Prostate gland (tissue), 2 donors: ENCODE measurements around the gene UGGT1. TPM values are rescaled to one million over a fixed set of nuclear protein-coding genes. Genes with fewer than 3 reads are reported as not detected.
A peak's percentile ranks its signal among the peaks of the same experiment; 100 is the strongest.

Experiments
- DNase-seq: peaks from one replicate; pipeline ENCODE4 v3.0.0-alpha.2; 2019; ENCODE audit warnings: low spot score
- H3K27ac ChIP-seq, 2 donors: fragments of 200-600 bp; sonication (generic); 2 replicates each; pipeline ENCODE4 v1.5.1; 2017 to 2019
- H3K27me3 ChIP-seq: fragments of 200-600 bp; sonication (generic); replicated peaks from 2 replicates; pipeline ENCODE4 v1.5.1; 2019; ENCODE audit not compliant: insufficient read depth
- H3K36me3 ChIP-seq, 2 donors: fragments of 200-600 bp; sonication (generic); 1 replicate in 1 of 2; 2 replicates in 1 of 2; pipeline versions ENCODE4 v1.5.1 to v1.8.1; 2017 to 2019
- H3K4me1 ChIP-seq: fragments of 200-600 bp; sonication (generic); replicated peaks from 2 replicates; pipeline ENCODE4 v1.5.1; 2019
- H3K4me3 ChIP-seq, 2 donors: fragments of 200-600 bp; sonication (generic); 2 replicates each; pipeline ENCODE4 v1.5.1; 2017 to 2019
- H3K9me3 ChIP-seq: fragments of 200-600 bp; sonication (generic); 2 replicates; pipeline ENCODE4 v1.5.1; 2017
- CTCF ChIP-seq, 4 experiments: fragments of 200-600 bp in 2 of 4; fragments of 450-650 bp in 2 of 4; sonication (generic) in 2 of 4; IDR thresholded peaks; 1 replicate in 3 of 4; 2 replicates in 1 of 4; pipeline ENCODE4 v1.5.1; 2016 to 2019; ENCODE audit warnings: antibody characterized with exemption in 4 of 4, mild to moderate bottlenecking in 2 of 4, moderate library complexity in 2 of 4
- POLR2A ChIP-seq: fragments of 450-650 bp; IDR thresholded peaks from one replicate; pipeline ENCODE4 v1.6.1; 2016; ENCODE audit warnings: antibody characterized with exemption, mild to moderate bottlenecking
- POLR2AphosphoS5 ChIP-seq: sonication (generic); formaldehyde crosslinking; IDR thresholded peaks from one replicate; pipeline ENCODE4 v1.6.1; 2017; ENCODE audit warnings: antibody characterized with exemption
- whole genome bisulfite sequencing: methylation state at CpG from one replicate; pipeline ENCODE4 v1.1.5; 2018; 5-methylcytosine and 5-hydroxymethylcytosine counted together
- intact Hi-C: fragments of 100-400 bp; cut with DNase I; formaldehyde crosslinking; loops from one replicate; pipeline ENCODE4 v1.14.2; 2022
- total RNA-seq, 2 donors: library from RNA; depleted of rRNA; stranded (reverse); fragments of >200 nt; gene quantifications; one replicate each; pipeline ENCODE4 v1.1.0, GENCODE V29; 2016

Gene UGGT1
- total RNA-seq, 2 donors from 2014 or later = 34.7 to 45.2 TPM

- Histone ChIP-seq H3K36me3 (peaks cover 0 to 3% of the 10 kb centered on the region in 2 donors), H3K4me3 (no peak overlapping the region), H3K27me3 (no peaks in the 10 kb centered on the region), H3K27ac (no peak overlapping the region), H3K4me1 (no peaks in the 10 kb centered on the region), H3K9me3 (no peaks in the 10 kb centered on the region)
- intact Hi-C loops = no loop called here
- no peak for TF ChIP-seq POLR2AphosphoS5
- TF ChIP-seq POLR2A = no peak
- TF ChIP-seq CTCF (IDR thresholded peaks at IDR 0.05) = no peak
- DNase-seq = no peak
- WGBS = 88% methylated on average over 9 of the region's 9 CpGs
These were observed 96.1 kb downstream of the UGGT1 start for GRCh38 chr2:128187032-128187654.

GRCh38 chr2:128195435-128195984 is 104.5 kb downstream of the UGGT1 start:
- no peaks in the 10 kb centered on the region for H3K27me3 ChIP-seq
- no peak for DNase-seq
- H3K4me1 ChIP-seq = no peaks in the 10 kb centered on the region
- intact Hi-C loops = no loop called here
- TF ChIP-seq CTCF (IDR thresholded peaks at IDR 0.05) (no peak), POLR2AphosphoS5 (no peak), POLR2A (no peak)
- no peaks in the 10 kb centered on the region for H3K36me3 ChIP-seq
- WGBS = 70% methylated on average over 6 of the region's 6 CpGs
- H3K9me3 ChIP-seq = no peaks in the 10 kb centered on the region
- no peak overlapping the region for H3K4me3 ChIP-seq
- no peak overlapping the region for H3K27ac ChIP-seq

- Histone ChIP-seq H3K4me3 (no peak overlapping the region), H3K27ac (no peak overlapping the region), H3K4me1 (no peaks in the 10 kb centered on the region), H3K9me3 (no peaks in the 10 kb centered on the region), H3K36me3 (no peaks in the 10 kb centered on the region), H3K27me3 (no peaks in the 10 kb centered on the region)
- TF ChIP-seq CTCF (IDR thresholded peaks at IDR 0.05) (no peak), POLR2AphosphoS5 (no peak), POLR2A (no peak)
- intact Hi-C loops = no loop called here
- WGBS = 63% methylated on average over 5 of the region's 5 CpGs
- no peak for DNase-seq
These were observed 105.0 kb downstream of the UGGT1 start for GRCh38 chr2:128196026-128196425.

- intact Hi-C loops = no loop called here
These were observed 105.5 kb downstream of the UGGT1 start for GRCh38 chr2:128196471-128196931.

More at GRCh38 chr2:128196471-128196931, 105.5 kb downstream of the UGGT1 start:
- no peak for TF ChIP-seq POLR2A
- no peak for TF ChIP-seq POLR2AphosphoS5
- no peak for TF ChIP-seq CTCF (IDR thresholded peaks at IDR 0.05)
- 32% methylated on average over 6 of the region's 6 CpGs for WGBS
- Histone ChIP-seq H3K9me3 (no peaks in the 10 kb centered on the region), H3K36me3 (no peaks in the 10 kb centered on the region), H3K27ac (no peak overlapping the region), H3K27me3 (no peaks in the 10 kb centered on the region), H3K4me1 (no peaks in the 10 kb centered on the region), H3K4me3 (no peak overlapping the region)
- DNase-seq = peak; percentile 6
